HEK293 (cell line): Measurements from ENCODE around the gene DPH6.

ENCODE experiments used
- CTCF ChIP-seq: fragments of 450-650 bp; formaldehyde crosslinking; IDR thresholded peaks from 2 replicates; pipeline ENCODE4 v1.5.1; 2016; ENCODE audit warnings: missing biosample characterization, missing genetic modification characterization
- ELK4 ChIP-seq: IDR thresholded peaks from 2 replicates; pipeline ENCODE4 v1.6.1; 2011; ENCODE audit warnings: mild to moderate bottlenecking, low read depth, low read length, borderline replicate concordance
- PRDM10 ChIP-seq: fragments of 450-650 bp; formaldehyde crosslinking; IDR thresholded peaks from 2 replicates; pipeline ENCODE4 v1.5.1; 2016; ENCODE audit warnings: missing biosample characterization, missing genetic modification characterization
- ZBTB17 ChIP-seq: fragments of 450-650 bp; formaldehyde crosslinking; IDR thresholded peaks from 2 replicates; pipeline ENCODE4 v1.5.1; 2016; ENCODE audit warnings: missing biosample characterization, missing genetic modification characterization
- ZBTB8A ChIP-seq: fragments of 450-650 bp; formaldehyde crosslinking; IDR thresholded peaks from 2 replicates; pipeline ENCODE4 v1.5.1; 2016; ENCODE audit warnings: missing biosample characterization, missing genetic modification characterization
- ZNF391 ChIP-seq: fragments of 450-650 bp; formaldehyde crosslinking; IDR thresholded peaks from 2 replicates; pipeline ENCODE4 v1.5.1; 2016; ENCODE audit warnings: low read depth, missing biosample characterization, missing genetic modification characterization, borderline replicate concordance

- TF ChIP-seq ELK4 (no peak), ZNF391 (no peak), ZBTB17 (tag by site-specific recombination) (0 out of 2 replicates have a peak, but pooled peaks have one; percentile 29), CTCF (tag by site-specific recombination) (no peak), PRDM10 (peak; percentile 94), ZBTB8A (tag by site-specific recombination) (no peak)
Observed at GRCh38 chr15:35545316-35545823, 595 bp downstream of the DPH6 start.
